ENCODE data around the gene SLC39A7.

The SLC39A7 gene

DNA sequence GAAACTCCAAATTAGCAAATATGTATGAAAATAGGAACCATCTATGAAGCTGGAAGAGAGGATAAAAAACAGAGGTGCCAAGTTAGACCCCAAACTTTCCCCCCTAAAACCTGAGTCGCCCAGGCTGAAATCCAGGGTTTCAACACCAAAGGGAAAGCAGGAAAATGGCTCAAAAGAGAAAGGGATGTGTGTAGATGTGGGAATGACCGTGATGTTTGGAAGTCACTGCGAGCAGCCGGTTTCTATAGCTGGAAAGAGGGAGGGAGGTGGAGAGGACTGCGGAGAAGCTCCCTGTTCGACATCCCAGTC is 12.1 kb downstream of the SLC39A7 start:
- Histone ChIP-seq H3K4me3 (ENCODE audit: low read depth, low read length) (no peak overlapping the region), H3K79me2 (ENCODE audit: control insufficient read depth, insufficient read depth, low read length, poor library complexity) (peaks cover 7% of the 10 kb centered on the region), H3K4me2 (ENCODE audit: low read length) (peak overlapping the region; percentile 90), H2BK120ac (ENCODE audit: insufficient read depth, low read length, poor library complexity) (no peak overlapping the region), H3K14ac (ENCODE audit: low read length) (no peak overlapping the region), H2BK5ac (ENCODE audit: low read depth, low read length, poor library complexity) (no peak overlapping the region), H3K9ac (ENCODE audit: low read length) (no peak overlapping the region), H4K8ac (ENCODE audit: low read depth, low read length) (no peak overlapping the region), H2BK12ac (ENCODE audit: low read length) (no peak overlapping the region), H3K27me3 (ENCODE audit: insufficient read depth, low read length) (peaks cover 17% of the 10 kb centered on the region), H4K91ac (ENCODE audit: low read depth, low read length) (no peak overlapping the region), H2AK5ac (ENCODE audit: low read length) (no peak overlapping the region), H3K4ac (ENCODE audit: low read depth, low read length) (no peak overlapping the region), H3K36me3 (ENCODE audit: control insufficient read depth in 1 of 2, insufficient read depth in 2 of 2, low read length in 2 of 2) (peaks cover 11 to 15% of the 10 kb centered on the region in 2 experiments), H3K9me3 (ENCODE audit: insufficient read depth, low read depth, low read length) (peaks cover 10% of the 10 kb centered on the region), H2AFZ (ENCODE audit: insufficient read depth, low read length, poor library complexity) (no peak overlapping the region), H3K79me1 (ENCODE audit: low read length) (peaks cover 7% of the 10 kb centered on the region), H3K23ac (ENCODE audit: low read length) (no peak overlapping the region), H3K18ac (ENCODE audit: low read length) (no peak overlapping the region), H3K4me1 (ENCODE audit: control insufficient read depth in 1 of 2, insufficient read depth in 2 of 2, low read length in 2 of 2) (peaks cover 4 to 12% of the 10 kb centered on the region in 2 experiments), H3K27ac (ENCODE audit: low read depth, low read length) (no peak overlapping the region), H4K12ac (ENCODE audit: low read depth, low read length) (no peak overlapping the region)
- DNase-seq: no peak
- no CpG with 5 or more reads among the region's 6 CpGs for WGBS (ENCODE audit: extremely low coverage, insufficient coverage, insufficient read length)

GRCh38 chr6:33213166-33213988 is 12.7 kb downstream of the SLC39A7 start:
- Histone ChIP-seq H2BK5ac (ENCODE audit: low read depth, low read length, poor library complexity) (no peak overlapping the region), H3K14ac (ENCODE audit: low read length) (peak overlapping the region; percentile 27), H3K9me3 (ENCODE audit: insufficient read depth, low read depth, low read length) (peaks cover 10% of the 10 kb centered on the region), H3K18ac (ENCODE audit: low read length) (no peak overlapping the region), H3K27ac (ENCODE audit: low read depth, low read length) (no peak overlapping the region), H3K23ac (ENCODE audit: low read length) (no peak overlapping the region), H2AFZ (ENCODE audit: insufficient read depth, low read length, poor library complexity) (no peak overlapping the region), H3K4me2 (ENCODE audit: low read length) (peak overlapping the region; percentile 90), H3K4ac (ENCODE audit: low read depth, low read length) (no peak overlapping the region), H2BK12ac (ENCODE audit: low read length) (no peak overlapping the region), H4K8ac (ENCODE audit: low read depth, low read length) (peak overlapping the region; percentile 37), H3K4me1 (ENCODE audit: control insufficient read depth in 1 of 2, insufficient read depth in 2 of 2, low read length in 2 of 2) (peaks cover 4 to 12% of the 10 kb centered on the region in 2 experiments), H3K79me1 (ENCODE audit: low read length) (peaks cover 1% of the 10 kb centered on the region), H3K36me3 (ENCODE audit: control insufficient read depth in 1 of 2, insufficient read depth in 2 of 2, low read length in 2 of 2) (peaks cover 11 to 15% of the 10 kb centered on the region in 2 experiments), H4K12ac (ENCODE audit: low read depth, low read length) (peak overlapping the region; percentile 31), H3K9ac (ENCODE audit: low read length) (peak overlapping the region; percentile 45), H3K27me3 (ENCODE audit: insufficient read depth, low read length) (peaks cover 17% of the 10 kb centered on the region), H3K79me2 (ENCODE audit: control insufficient read depth, insufficient read depth, low read length, poor library complexity) (peaks cover under 1% of the 10 kb centered on the region), H2AK5ac (ENCODE audit: low read length) (no peak overlapping the region), H2BK120ac (ENCODE audit: insufficient read depth, low read length, poor library complexity) (no peak overlapping the region), H3K4me3 (ENCODE audit: low read depth, low read length) (peak overlapping the region; percentile 51), H4K91ac (ENCODE audit: low read depth, low read length) (no peak overlapping the region)
- DNase-seq: no peak
- WGBS (ENCODE audit: extremely low coverage, insufficient coverage, insufficient read length): no CpG with 5 or more reads among the region's 43 CpGs

- Histone ChIP-seq H2AK5ac (ENCODE audit: low read length) (no peak overlapping the region), H4K91ac (ENCODE audit: low read depth, low read length) (no peak overlapping the region)
- no CpG with 5 or more reads among the region's 9 CpGs for WGBS (ENCODE audit: extremely low coverage, insufficient coverage, insufficient read length)
Observed at GRCh38 chr6:33213989-33214335, 13.3 kb downstream of the SLC39A7 start.

DNA sequence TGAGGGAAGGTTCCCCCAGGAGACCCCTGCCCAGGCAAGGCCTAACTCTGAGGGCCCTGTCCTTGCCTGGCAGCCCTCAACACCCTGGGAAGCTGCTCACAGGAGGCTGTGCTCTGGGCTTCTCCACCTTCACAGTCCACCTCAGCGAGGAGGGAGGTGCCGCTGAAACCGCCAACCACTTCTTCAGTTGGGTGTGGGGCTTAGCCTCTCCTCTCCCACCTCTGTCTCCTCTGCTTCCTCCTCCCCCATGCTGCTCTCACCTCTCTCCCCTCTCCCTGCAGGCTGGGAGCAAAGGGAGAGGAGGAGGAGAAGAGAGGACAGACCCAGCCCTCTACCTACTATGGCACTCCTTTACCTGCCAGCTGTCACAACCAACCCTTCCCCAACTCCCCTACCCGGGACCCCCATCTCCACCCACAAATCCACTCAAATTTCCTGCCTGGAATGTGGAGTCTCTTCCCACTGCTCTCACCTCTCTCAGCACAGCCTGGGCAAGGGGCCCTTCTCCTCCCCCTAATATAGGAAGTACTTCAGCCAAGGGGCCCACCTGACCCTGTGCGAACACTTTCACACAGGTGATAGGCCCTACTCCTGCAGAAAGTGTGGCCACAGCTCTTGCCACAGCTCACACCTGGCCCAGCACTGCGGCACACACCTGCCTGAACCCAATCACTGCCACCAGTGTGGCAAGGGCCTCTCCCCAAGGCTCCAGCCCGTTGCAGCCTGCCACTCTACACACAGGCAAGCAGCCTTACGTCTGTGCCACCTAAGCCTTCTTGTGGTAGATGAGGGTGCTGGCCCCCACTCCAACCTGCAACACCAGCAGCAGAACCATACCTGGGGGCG is 14.8 kb downstream of the SLC39A7 start:
- DNase-seq: no peak
- no peak overlapping the region for H3K9ac ChIP-seq (ENCODE audit: low read length)
- no peak overlapping the region for H3K4ac ChIP-seq (ENCODE audit: low read depth, low read length)
- H2BK5ac ChIP-seq (ENCODE audit: low read depth, low read length, poor library complexity): no peak overlapping the region
- no peak overlapping the region for H2AFZ ChIP-seq (ENCODE audit: insufficient read depth, low read length, poor library complexity)
- no peaks in the 10 kb centered on the region for H3K79me2 ChIP-seq (ENCODE audit: control insufficient read depth, insufficient read depth, low read length, poor library complexity)
- no peak overlapping the region for H2BK12ac ChIP-seq (ENCODE audit: low read length)
- H3K27me3 ChIP-seq (ENCODE audit: insufficient read depth, low read length): peaks cover 17% of the 10 kb centered on the region
- H3K79me1 ChIP-seq (ENCODE audit: low read length): no peaks in the 10 kb centered on the region
- H4K12ac ChIP-seq (ENCODE audit: low read depth, low read length): no peak overlapping the region
- no peak overlapping the region for H2BK120ac ChIP-seq (ENCODE audit: insufficient read depth, low read length, poor library complexity)
- peaks cover 4 to 9% of the 10 kb centered on the region in 2 experiments for H3K4me1 ChIP-seq (ENCODE audit: control insufficient read depth in 1 of 2, insufficient read depth in 2 of 2, low read length in 2 of 2)
- no peak overlapping the region for H3K18ac ChIP-seq (ENCODE audit: low read length)
- no peak overlapping the region for H3K23ac ChIP-seq (ENCODE audit: low read length)
- H3K36me3 ChIP-seq (ENCODE audit: control insufficient read depth in 1 of 2, insufficient read depth in 2 of 2, low read length in 2 of 2): peaks cover 5 to 6% of the 10 kb centered on the region in 2 experiments
- no peak overlapping the region for H4K8ac ChIP-seq (ENCODE audit: low read depth, low read length)
- peaks cover 6% of the 10 kb centered on the region for H3K9me3 ChIP-seq (ENCODE audit: insufficient read depth, low read depth, low read length)
- WGBS (ENCODE audit: extremely low coverage, insufficient coverage, insufficient read length): no CpG with 5 or more reads among the region's 9 CpGs
- no peak overlapping the region for H3K4me3 ChIP-seq (ENCODE audit: low read depth, low read length)
- no peak overlapping the region for H3K4me2 ChIP-seq (ENCODE audit: low read length)
- H3K27ac ChIP-seq (ENCODE audit: low read depth, low read length): no peak overlapping the region
- no peak overlapping the region for H4K91ac ChIP-seq (ENCODE audit: low read depth, low read length)
- no peak overlapping the region for H2AK5ac ChIP-seq (ENCODE audit: low read length)
- H3K14ac ChIP-seq (ENCODE audit: low read length): no peak overlapping the region

More at GRCh38 chr6:33213989-33214335, 13.3 kb downstream of the SLC39A7 start:
- Histone ChIP-seq H3K23ac (ENCODE audit: low read length) (no peak overlapping the region), H3K4me1 (ENCODE audit: control insufficient read depth in 1 of 2, insufficient read depth in 2 of 2, low read length in 2 of 2) (peaks cover 4 to 9% of the 10 kb centered on the region in 2 experiments), H3K9ac (ENCODE audit: low read length) (no peak overlapping the region), H3K27ac (ENCODE audit: low read depth, low read length) (no peak overlapping the region), H2BK120ac (ENCODE audit: insufficient read depth, low read length, poor library complexity) (no peak overlapping the region), H2BK12ac (ENCODE audit: low read length) (no peak overlapping the region), H3K9me3 (ENCODE audit: insufficient read depth, low read depth, low read length) (peaks cover 10% of the 10 kb centered on the region), H2BK5ac (ENCODE audit: low read depth, low read length, poor library complexity) (no peak overlapping the region), H3K79me1 (ENCODE audit: low read length) (no peaks in the 10 kb centered on the region), H4K8ac (ENCODE audit: low read depth, low read length) (no peak overlapping the region), H3K4me2 (ENCODE audit: low read length) (peak overlapping the region; percentile 90), H4K12ac (ENCODE audit: low read depth, low read length) (no peak overlapping the region), H3K18ac (ENCODE audit: low read length) (no peak overlapping the region), H3K4ac (ENCODE audit: low read depth, low read length) (no peak overlapping the region), H3K36me3 (ENCODE audit: control insufficient read depth in 1 of 2, insufficient read depth in 2 of 2, low read length in 2 of 2) (peaks cover 11 to 15% of the 10 kb centered on the region in 2 experiments), H2AFZ (ENCODE audit: insufficient read depth, low read length, poor library complexity) (no peak overlapping the region), H3K27me3 (ENCODE audit: insufficient read depth, low read length) (peaks cover 17% of the 10 kb centered on the region), H3K4me3 (ENCODE audit: low read depth, low read length) (no peak overlapping the region), H3K14ac (ENCODE audit: low read length) (no peak overlapping the region), H3K79me2 (ENCODE audit: control insufficient read depth, insufficient read depth, low read length, poor library complexity) (no peaks in the 10 kb centered on the region)
- DNase-seq: no peak

All from trophoblast cell (in vitro differentiated cells and primary cell).